ELR (cell line): ENCODE data around the gene TUBA1C.
"Not testable (repeated sequence)": the region's sequence is repeated elsewhere in the genome, so short reads cannot be mapped to it uniquely, and the experiment has no call there.

Experiments used
- DNase-seq: peaks from one replicate; pipeline ENCODE4 v3.0.0-alpha.2; 2015; ENCODE audit warnings: low read depth

TUBA1C gene

GRCh38 chr12:49264873-49265792 is at the start of gene TUBA1C:
Gene TUBA1C, plus strand, starts transcription at chr12:49265082. Its CDS starts 100 bp downstream, at chr12:49265182.
- peak; percentile 96 for DNase-seq

- no peak for DNase-seq
Measured at GRCh38 chr12:49219417-49220026, 45.4 kb upstream of the TUBA1C start.

DNA sequence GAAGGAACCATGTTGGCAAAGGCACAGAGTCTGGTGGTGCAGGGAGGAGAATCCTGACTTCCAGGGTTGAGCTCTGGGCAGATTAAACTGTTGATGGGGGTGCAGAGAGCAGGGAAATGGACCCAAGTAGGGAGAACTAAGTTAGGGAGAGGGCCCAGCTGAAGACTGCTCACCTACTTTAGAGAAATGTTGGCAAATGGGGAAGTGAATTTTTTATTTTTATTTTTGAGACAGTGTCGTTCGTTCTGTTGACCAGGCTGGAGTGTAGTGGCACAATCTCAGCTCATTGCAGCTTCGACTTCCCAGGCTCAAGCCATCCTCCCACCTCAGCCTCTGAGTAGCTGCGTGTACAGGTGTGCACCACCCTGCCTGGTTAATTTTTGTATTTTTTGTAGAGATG is 43.9 kb upstream of the TUBA1C start:
- DNase-seq, result no peak

GRCh38 chr12:49223122-49223521 is 41.8 kb upstream of the TUBA1C start:
- no peak for DNase-seq

DNA sequence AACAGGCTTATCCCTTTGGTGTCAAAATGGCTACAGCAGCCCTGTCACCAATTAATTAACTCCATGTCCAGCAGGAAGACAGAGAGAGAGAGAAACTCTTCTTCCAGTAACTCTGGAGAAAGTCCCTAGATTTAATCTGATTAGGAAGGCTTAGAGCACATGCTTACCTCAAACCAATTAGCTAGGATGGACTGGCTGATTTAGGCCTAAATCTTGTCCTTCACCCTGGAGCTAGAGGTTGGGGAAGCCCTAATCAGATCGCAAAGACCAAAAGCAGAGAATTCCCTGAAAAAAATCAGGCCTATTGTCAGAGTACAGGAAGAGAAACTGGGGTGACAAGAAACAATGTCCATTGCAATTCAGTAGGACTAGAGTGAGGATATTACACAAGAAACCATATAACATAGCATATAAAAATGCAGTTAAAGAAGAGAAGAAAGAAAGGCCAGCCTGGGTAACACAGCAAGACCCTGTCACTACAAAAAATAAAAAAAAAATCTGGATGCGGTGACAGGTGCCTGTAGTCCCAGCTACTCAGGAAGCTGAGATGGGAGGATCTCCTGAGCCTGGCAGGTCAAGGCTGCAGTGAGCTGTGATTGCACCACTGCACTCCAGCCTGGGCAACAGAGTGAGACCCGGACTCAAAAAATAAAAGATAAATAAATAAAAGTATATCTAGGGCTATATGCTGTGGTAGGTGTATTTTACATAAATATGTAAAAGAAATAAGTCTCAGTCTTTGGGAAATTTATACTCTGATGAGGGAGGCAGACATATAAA is 41.1 kb upstream of the TUBA1C start:
- DNase-seq, result no peak

DNA sequence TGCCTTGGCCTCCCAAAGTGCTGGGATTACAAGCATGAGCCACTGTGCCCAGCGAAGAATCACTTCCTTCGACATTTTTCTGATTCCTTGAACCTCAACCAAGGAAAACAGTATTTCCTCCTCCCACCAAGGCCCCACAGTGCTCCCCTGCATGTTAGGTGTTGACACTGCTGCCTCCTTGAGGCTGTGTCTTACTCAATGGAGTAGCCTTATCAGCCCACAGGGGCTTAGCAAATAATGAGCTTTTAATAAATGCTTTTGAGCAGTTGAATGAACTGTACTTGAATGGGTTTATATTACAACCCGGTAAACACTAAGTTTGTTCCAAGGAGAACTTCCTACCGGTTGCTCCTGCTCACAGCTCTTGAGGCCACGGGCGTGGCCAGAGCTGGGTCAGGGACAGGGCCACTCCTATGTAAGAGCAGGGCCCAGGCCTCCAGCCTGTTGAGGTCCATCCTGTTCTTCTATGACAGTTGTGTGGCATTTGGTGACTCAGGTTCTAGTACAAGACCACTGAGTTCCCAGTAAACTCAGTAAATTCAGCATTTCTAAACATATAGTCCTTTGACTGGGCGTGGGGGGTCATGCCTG is 39.2 kb upstream of the TUBA1C start:
- peak; percentile 47 for DNase-seq

- no peak for DNase-seq
Measured at GRCh38 chr12:49227713-49228112, 37.2 kb upstream of the TUBA1C start.

GRCh38 chr12:49228653-49229052 is 36.2 kb upstream of the TUBA1C start:
- no peak for DNase-seq

- DNase-seq, result no peak
Measured at GRCh38 chr12:49230176-49230804, 34.6 kb upstream of the TUBA1C start.

GRCh38 chr12:49230805-49231194 is 34.1 kb upstream of the TUBA1C start:
- no peak for DNase-seq

GRCh38 chr12:49231878-49232655 is 32.8 kb upstream of the TUBA1C start:
- no peak for DNase-seq

DNA sequence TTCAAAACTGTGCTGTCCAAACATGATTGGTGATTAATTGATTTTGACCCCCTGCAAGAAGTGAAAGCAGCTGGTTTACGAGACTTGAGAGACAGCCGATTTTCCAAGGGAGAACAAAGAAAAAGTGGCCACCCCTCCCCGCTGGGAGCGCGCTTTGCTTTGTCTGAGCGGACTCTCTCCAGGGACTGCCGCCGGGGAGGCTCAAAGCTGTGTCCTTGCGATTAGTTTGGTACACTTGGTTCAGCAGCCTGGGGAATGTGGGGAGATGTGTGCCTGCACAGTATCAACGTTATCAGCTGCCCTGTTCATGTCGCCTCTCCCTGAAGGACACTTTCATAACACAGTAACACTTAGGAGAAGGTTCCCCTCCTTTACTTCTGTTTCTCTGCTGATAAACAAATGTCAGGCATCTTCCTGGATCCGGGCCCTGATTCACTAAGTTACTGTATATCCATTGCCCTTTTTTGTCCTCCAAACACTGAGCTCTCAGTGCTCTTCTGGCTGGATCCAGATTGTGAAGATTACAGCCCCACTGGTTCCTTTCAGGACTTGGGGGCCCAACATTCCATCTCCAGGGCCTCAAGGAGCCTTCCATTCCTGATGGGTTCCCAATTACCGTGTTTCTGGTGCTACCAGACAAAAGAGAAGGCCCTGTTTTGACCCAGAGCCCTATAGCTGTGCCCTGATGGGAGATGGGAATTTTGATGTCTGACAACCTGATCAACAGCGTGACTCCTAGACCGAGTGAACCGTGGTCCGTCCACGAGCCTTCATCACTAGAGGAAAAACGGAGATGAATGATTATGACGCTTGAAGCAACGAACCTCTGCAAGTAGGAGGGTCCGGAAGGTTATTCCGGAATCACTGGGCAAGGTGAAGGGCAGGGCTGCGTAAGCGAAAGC is 31.7 kb upstream of the TUBA1C start:
- no peak for DNase-seq

DNA sequence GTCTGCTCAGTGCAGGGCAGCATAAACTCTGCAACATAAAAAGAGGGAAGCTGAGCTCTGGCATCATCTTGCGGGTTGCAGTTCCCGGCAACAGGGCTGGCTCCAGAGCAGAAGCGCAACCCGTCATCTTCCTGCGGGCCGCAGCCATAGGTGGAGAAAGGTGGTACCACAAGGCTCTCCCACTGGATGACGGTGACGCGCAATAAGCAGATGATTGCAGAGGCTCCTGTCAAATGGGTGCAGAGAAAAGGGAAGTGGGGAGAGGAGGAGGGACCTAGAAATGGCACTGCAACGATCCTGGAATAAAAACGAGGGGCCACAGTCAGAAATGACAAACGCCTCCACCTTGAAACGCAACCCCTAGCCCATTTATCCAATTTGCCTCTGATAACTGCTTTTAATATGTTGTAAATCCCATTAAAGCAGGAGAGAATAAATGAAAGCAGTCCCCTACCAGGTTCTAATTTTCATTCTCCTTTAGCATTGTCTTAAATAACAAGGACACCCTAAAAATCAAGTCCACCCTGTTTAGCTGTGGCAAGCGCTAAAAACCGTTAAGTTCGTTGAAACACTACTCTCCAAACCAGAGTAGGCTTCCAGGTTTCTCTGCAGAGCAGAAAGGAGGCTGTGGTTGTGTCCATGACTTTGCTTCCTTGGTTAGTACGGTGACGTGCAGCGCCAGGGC is 30.9 kb upstream of the TUBA1C start:
- DNase-seq, result no peak

DNA sequence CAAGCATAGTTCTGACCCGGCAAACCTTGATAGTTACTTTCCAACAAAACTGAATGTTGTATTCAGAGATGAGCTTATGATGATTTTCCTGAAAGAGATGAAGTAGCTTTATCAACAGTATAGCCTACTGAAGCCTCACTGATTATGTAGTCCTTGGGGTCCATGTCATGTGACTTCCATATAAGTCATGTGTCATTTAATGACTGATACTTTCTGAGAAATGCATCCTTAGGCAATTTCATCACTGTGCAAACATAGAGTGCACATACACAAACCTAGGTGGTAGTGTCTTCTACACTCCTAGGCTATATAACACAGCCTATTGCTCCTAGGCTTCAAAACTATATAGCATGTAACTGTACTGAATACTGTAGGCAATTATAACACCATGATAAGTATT is 28.5 kb upstream of the TUBA1C start:
- no peak for DNase-seq

- no peak for DNase-seq
Measured at GRCh38 chr12:49243631-49244030, 21.3 kb upstream of the TUBA1C start.

DNA sequence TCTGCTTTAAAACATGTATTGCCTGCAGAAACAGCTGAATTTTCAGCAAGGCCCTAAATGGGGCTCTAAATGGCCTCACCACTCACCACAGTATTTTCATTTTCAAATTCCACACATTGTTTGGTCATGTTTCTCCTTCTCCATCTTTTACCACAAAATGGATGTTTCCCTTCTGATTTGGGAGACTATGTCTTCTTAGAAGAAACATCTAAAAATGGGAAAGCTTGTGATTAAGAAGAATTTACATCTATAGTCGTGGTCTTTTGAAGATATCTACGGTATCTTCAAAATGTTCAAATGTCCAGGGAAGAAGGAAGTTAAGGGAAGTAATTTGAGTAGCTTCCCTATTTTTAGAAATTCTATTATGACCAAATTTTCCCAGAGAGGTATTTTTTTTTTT is 20.7 kb upstream of the TUBA1C start:
- peak; percentile 59 for DNase-seq

DNA sequence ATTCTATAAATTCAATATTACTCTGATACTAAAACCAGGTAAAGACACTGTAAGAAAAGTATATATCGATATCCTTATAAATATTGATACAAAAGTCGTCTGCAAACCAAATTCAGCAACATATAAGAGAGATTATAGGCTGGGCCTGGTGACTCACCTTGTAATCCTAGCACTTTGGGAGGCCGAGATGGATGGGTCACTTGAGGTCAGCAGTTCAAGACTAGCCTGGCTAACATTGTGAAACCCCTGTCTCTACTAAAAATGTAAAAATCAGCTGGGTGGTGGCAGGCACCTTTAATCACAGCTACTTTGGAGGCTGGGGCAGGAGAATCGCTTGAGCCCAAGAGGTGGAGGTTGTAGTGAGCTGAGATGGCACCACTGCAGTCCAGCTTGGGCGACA is 13.5 kb upstream of the TUBA1C start:
- peak; percentile 34 for DNase-seq

DNA sequence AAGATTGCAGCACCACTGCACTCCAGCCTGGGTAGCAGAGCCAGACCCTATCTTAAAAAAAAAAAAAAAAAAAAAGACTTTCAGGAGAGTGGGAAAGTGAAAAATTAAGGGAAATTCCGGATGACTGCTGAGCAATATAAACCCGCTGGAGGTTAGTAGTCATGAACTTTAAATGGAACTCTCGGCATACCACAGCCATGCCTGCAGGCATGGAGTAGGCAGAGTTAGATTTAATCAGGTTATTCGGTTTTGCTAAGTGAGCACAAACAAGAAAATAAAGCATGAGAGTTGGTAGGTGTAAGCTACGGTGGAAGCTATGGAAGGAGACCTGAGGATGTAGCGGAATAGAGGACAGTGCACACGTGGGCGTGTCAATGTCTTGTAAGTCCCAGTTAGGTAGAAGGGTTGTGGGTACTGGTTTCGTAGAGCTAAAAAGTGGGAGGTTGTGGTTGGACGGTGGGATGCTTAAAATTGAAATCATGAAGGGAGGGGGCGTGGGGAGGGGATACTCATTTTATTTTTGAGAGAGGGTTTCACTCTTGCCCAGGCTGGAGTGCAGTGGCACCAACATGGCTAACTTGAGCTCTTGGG is 11.8 kb upstream of the TUBA1C start:
- DNase-seq, result peak; percentile 74

DNA sequence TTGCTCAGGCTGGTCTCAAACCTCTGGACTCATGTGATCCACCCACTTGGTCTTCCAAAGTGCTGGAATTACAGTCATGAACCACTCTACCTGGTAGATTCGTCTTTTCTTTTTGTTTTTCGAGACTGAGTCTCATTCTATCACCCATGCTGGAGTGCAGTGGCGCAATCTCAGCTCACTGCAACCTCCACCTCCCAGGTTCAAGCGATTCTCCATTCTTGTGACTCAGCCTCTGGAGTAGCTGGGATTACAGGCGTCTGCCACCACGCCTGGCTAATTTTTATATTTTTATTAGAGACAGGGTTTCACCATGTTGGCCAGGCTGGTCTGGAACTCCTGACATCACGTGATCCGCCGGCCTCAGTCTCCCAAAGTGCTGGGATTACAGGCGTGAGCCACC is 9.4 kb upstream of the TUBA1C start:
- not testable (repeated sequence) for DNase-seq
